HEK293 (cell line): ENCODE data around the gene USP32.

Experiments used
- ZNF555 ChIP-seq: fragments of 450-650 bp; formaldehyde crosslinking; conservative IDR thresholded peaks from 2 replicates; pipeline ENCODE4 v1.5.1; 2017; ENCODE audit warnings: missing biosample characterization, mild to moderate bottlenecking, missing genetic modification characterization, inconsistent platforms
- TF ChIP-seq, protein P1 (sequence below): fragments of 450-650 bp; formaldehyde crosslinking; IDR thresholded peaks from 2 replicates; pipeline ENCODE4 v1.5.1; 2016; ENCODE audit warnings: missing biosample characterization, missing genetic modification characterization
- TF ChIP-seq, protein P2 (sequence below): fragments of 450-650 bp; formaldehyde crosslinking; IDR thresholded peaks from 2 replicates; pipeline ENCODE4 v1.5.1; 2016; ENCODE audit warnings: missing biosample characterization, missing genetic modification characterization
- TF ChIP-seq, protein P3 (sequence below): fragments of 450-650 bp; formaldehyde crosslinking; IDR thresholded peaks from 2 replicates; pipeline ENCODE4 v1.5.1; 2016; ENCODE audit warnings: missing biosample characterization, missing genetic modification characterization, borderline replicate concordance

DNA sequence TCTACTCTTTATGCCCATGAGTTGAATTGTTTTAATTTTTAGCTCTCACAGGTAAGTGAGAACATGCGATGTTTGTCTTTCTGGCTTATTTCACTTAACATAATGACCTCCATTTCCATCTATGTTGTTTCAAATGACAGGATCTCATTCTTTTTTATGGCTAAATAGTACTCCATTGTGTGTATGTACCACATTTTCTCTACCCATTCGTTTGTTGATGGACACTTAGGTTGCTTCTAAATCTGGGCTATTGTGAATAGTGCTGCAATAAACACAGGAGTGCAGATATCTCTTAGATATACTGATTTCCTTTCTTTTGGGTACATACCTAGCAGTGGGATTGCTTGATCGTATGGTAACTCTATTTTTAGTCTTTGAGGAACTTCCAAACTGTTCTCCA, 261.5 kb downstream of the USP32 start:
- TF ChIP-seq, protein P1, sequence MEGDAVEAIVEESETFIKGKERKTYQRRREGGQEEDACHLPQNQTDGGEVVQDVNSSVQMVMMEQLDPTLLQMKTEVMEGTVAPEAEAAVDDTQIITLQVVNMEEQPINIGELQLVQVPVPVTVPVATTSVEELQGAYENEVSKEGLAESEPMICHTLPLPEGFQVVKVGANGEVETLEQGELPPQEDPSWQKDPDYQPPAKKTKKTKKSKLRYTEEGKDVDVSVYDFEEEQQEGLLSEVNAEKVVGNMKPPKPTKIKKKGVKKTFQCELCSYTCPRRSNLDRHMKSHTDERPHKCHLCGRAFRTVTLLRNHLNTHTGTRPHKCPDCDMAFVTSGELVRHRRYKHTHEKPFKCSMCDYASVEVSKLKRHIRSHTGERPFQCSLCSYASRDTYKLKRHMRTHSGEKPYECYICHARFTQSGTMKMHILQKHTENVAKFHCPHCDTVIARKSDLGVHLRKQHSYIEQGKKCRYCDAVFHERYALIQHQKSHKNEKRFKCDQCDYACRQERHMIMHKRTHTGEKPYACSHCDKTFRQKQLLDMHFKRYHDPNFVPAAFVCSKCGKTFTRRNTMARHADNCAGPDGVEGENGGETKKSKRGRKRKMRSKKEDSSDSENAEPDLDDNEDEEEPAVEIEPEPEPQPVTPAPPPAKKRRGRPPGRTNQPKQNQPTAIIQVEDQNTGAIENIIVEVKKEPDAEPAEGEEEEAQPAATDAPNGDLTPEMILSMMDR (tag by site-specific recombination): no peak
- TF ChIP-seq, protein P2, sequence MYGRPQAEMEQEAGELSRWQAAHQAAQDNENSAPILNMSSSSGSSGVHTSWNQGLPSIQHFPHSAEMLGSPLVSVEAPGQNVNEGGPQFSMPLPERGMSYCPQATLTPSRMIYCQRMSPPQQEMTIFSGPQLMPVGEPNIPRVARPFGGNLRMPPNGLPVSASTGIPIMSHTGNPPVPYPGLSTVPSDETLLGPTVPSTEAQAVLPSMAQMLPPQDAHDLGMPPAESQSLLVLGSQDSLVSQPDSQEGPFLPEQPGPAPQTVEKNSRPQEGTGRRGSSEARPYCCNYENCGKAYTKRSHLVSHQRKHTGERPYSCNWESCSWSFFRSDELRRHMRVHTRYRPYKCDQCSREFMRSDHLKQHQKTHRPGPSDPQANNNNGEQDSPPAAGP (tag by site-specific recombination): no peak
- TF ChIP-seq ZNF555 (tag by site-specific recombination): no peak
- TF ChIP-seq, protein P3, sequence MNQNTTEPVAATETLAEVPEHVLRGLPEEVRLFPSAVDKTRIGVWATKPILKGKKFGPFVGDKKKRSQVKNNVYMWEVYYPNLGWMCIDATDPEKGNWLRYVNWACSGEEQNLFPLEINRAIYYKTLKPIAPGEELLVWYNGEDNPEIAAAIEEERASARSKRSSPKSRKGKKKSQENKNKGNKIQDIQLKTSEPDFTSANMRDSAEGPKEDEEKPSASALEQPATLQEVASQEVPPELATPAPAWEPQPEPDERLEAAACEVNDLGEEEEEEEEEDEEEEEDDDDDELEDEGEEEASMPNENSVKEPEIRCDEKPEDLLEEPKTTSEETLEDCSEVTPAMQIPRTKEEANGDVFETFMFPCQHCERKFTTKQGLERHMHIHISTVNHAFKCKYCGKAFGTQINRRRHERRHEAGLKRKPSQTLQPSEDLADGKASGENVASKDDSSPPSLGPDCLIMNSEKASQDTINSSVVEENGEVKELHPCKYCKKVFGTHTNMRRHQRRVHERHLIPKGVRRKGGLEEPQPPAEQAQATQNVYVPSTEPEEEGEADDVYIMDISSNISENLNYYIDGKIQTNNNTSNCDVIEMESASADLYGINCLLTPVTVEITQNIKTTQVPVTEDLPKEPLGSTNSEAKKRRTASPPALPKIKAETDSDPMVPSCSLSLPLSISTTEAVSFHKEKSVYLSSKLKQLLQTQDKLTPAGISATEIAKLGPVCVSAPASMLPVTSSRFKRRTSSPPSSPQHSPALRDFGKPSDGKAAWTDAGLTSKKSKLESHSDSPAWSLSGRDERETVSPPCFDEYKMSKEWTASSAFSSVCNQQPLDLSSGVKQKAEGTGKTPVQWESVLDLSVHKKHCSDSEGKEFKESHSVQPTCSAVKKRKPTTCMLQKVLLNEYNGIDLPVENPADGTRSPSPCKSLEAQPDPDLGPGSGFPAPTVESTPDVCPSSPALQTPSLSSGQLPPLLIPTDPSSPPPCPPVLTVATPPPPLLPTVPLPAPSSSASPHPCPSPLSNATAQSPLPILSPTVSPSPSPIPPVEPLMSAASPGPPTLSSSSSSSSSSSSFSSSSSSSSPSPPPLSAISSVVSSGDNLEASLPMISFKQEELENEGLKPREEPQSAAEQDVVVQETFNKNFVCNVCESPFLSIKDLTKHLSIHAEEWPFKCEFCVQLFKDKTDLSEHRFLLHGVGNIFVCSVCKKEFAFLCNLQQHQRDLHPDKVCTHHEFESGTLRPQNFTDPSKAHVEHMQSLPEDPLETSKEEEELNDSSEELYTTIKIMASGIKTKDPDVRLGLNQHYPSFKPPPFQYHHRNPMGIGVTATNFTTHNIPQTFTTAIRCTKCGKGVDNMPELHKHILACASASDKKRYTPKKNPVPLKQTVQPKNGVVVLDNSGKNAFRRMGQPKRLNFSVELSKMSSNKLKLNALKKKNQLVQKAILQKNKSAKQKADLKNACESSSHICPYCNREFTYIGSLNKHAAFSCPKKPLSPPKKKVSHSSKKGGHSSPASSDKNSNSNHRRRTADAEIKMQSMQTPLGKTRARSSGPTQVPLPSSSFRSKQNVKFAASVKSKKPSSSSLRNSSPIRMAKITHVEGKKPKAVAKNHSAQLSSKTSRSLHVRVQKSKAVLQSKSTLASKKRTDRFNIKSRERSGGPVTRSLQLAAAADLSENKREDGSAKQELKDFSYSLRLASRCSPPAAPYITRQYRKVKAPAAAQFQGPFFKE (tag by site-specific recombination): no peak
